ENCODE data around the gene XNDC1N.

GRCh38 chr11:71936825-71937224, 8.4 kb upstream of the XNDC1N start:
- no peak for TF ChIP-seq CTCF (IDR thresholded peaks at IDR 0.05)
- TF ChIP-seq POLR2A (IDR thresholded peaks at IDR 0.05) = no peak

All from esophagus squamous epithelium (tissue), 4 donors.